OCI-LY3 (cell line): ENCODE results near the gene USP2.

ENCODE experiments used
- CTCF ChIP-seq: fragments of 200-600, 300-600 bp; sonication (generic); IDR thresholded peaks from 2 replicates; pipeline ENCODE4 v1.5.1; 2014; ENCODE audit warnings: antibody characterized with exemption, low read length, low read depth
- EZH2phosphoT487 ChIP-seq: fragments of 200-600 bp; shearing (Covaris generic); IDR thresholded peaks from 2 replicates; pipeline ENCODE4 v1.6.1; 2018; ENCODE audit warnings: antibody characterized with exemption, mixed run types, low read depth

GRCh38 chr11:119322921-119323531 is 58.5 kb downstream of the USP2 start:
- TF ChIP-seq CTCF, result no peak
- TF ChIP-seq EZH2phosphoT487, result no peak
